Gastrocnemius medialis (tissue), 4 donors: Measurements from ENCODE around the gene FCHSD2.

ENCODE experiments used
- CTCF ChIP-seq, 5 experiments: fragments of 450-650 bp in 3 of 5; fragments of 200-600 bp in 2 of 5; sonication (generic) in 2 of 5; IDR thresholded peaks in 4 of 5; conservative IDR thresholded peaks in 1 of 5; 1 replicate in 4 of 5; 2 replicates in 1 of 5; pipeline ENCODE4 v1.5.1; 2016 to 2019; ENCODE audit warnings: antibody characterized with exemption in 5 of 5, mild to moderate bottlenecking in 3 of 5, moderate library complexity in 3 of 5
- POLR2A ChIP-seq, 2 donors: fragments of 450-650 bp; IDR thresholded peaks; one replicate each; pipeline ENCODE4 v1.6.1; 2017; ENCODE audit warnings: antibody characterized with exemption in 2 of 2, mild to moderate bottlenecking in 2 of 2, moderate library complexity in 2 of 2

- TF ChIP-seq CTCF (IDR thresholded peaks at IDR 0.05 in 4 of 5, conservative IDR thresholded peaks at IDR 0.05 in 1 of 5) (no peak), POLR2A (IDR thresholded peaks at IDR 0.05) (no peak)
Measured at GRCh38 chr11:72912253-72912652, 229.9 kb downstream of the FCHSD2 start.
